A549 (cell line): ENCODE results near the gene TSHZ2.

Source experiments
- BCL3 ChIP-seq: fragments of >200 bp; sonication (Bioruptor Twin); formaldehyde crosslinking; IDR thresholded peaks from 3 replicates; pipeline ENCODE4 v1.6.1; 2016
- BHLHE40 ChIP-seq: IDR thresholded peaks from 2 replicates; pipeline ENCODE4 v1.6.1; 2012; ENCODE audit warnings: low read depth, low read length, inconsistent platforms
- CBX8 ChIP-seq: fragments of 200-600 bp; sonication (generic); IDR thresholded peaks from 2 replicates; pipeline ENCODE4 v1.6.1; 2016
- CHD2 ChIP-seq: fragments of 150-350 bp; IDR thresholded peaks from 2 replicates; pipeline ENCODE4 v1.6.1; 2014; ENCODE audit warnings: low read length; ENCODE audit not compliant: partially characterized antibody
- MAFK ChIP-seq: fragments of 450-650 bp; IDR thresholded peaks from 2 replicates; pipeline ENCODE4 v1.6.1; 2014; ENCODE audit not compliant: partially characterized antibody
- POLR2A ChIP-seq: IDR thresholded peaks from 2 replicates; pipeline ENCODE4 v1.6.1; 2012; ENCODE audit warnings: mild to moderate bottlenecking, low read length
- RCOR1 ChIP-seq: fragments of 150-350 bp; IDR thresholded peaks from 2 replicates; pipeline ENCODE4 v1.6.1; 2014; ENCODE audit warnings: antibody characterized with exemption, low read length, low read depth
- REST ChIP-seq: fragments of 200-600 bp; sonication (generic); IDR thresholded peaks from 2 replicates; pipeline ENCODE4 v1.6.1; 2016; ENCODE audit warnings: antibody characterized with exemption, mild to moderate bottlenecking, moderate library complexity
- RFX5 ChIP-seq: fragments of 450-650 bp; IDR thresholded peaks from 2 replicates; pipeline ENCODE4 v1.7.1; 2014; ENCODE audit warnings: antibody characterized with exemption, mild to moderate bottlenecking, moderate library complexity
- USF2 ChIP-seq: fragments of 450-650 bp; IDR thresholded peaks from 2 replicates; pipeline ENCODE4 v1.6.1; 2014; ENCODE audit warnings: antibody characterized with exemption
- TF ChIP-seq, protein P1 (sequence below): fragments of >200 bp; sonication (Bioruptor Twin); formaldehyde crosslinking; IDR thresholded peaks from 3 replicates; pipeline ENCODE4 v1.5.1; 2016
- TF ChIP-seq, protein P2 (sequence below): IDR thresholded peaks from 2 replicates; pipeline ENCODE4 v1.6.1; 2012

- no peak for TF ChIP-seq POLR2A
- TF ChIP-seq RCOR1: no peak
- no peak for TF ChIP-seq BHLHE40
- no peak for TF ChIP-seq USF2
- TF ChIP-seq, protein P1, sequence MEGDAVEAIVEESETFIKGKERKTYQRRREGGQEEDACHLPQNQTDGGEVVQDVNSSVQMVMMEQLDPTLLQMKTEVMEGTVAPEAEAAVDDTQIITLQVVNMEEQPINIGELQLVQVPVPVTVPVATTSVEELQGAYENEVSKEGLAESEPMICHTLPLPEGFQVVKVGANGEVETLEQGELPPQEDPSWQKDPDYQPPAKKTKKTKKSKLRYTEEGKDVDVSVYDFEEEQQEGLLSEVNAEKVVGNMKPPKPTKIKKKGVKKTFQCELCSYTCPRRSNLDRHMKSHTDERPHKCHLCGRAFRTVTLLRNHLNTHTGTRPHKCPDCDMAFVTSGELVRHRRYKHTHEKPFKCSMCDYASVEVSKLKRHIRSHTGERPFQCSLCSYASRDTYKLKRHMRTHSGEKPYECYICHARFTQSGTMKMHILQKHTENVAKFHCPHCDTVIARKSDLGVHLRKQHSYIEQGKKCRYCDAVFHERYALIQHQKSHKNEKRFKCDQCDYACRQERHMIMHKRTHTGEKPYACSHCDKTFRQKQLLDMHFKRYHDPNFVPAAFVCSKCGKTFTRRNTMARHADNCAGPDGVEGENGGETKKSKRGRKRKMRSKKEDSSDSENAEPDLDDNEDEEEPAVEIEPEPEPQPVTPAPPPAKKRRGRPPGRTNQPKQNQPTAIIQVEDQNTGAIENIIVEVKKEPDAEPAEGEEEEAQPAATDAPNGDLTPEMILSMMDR: no peak
- no peak for TF ChIP-seq CHD2
- no peak for TF ChIP-seq REST
- no peak for TF ChIP-seq BCL3
- TF ChIP-seq MAFK: no peak
- TF ChIP-seq RFX5: no peak
- no peak for TF ChIP-seq CBX8
- TF ChIP-seq, protein P2, sequence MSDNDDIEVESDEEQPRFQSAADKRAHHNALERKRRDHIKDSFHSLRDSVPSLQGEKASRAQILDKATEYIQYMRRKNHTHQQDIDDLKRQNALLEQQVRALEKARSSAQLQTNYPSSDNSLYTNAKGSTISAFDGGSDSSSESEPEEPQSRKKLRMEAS: no peak
Observed at GRCh38 chr20:53502820-53503219, 530.7 kb downstream of the TSHZ2 start.
